Inferior parietal cortex (tissue), 1 donor: ENCODE results near the gene CPT2.

Source experiments
- DNase-seq: peaks from one replicate; pipeline ENCODE4 v3.0.0-alpha.2; 2016; ENCODE audit errors: extremely low spot score

The CPT2 gene

DNA sequence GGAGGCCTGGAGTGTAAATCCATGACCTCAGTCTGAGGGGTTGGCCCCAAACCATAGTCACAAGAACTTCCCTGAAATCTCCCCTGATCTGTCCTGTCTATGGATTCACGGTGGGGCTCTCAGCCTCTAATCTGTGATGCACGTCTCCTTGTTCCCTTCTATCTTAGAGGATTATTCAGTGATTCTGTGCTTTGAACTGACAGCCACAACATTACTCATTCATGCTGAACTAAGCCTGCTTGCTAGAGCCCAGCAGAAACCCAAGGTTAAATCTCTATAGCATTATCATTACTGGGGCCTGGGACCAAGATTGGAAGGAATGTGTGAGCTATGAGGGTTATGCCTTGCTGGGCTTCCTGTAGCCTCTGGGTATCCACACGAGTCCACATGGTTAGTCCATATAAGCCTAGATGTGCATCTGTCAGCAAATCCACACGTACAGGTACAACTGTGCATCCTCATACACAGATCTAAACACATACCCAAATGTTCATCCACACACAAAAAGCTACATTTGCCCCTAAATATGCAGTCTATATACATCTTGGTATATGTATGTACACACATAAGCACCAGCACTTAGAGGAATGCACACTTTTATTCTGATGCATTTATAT, 64.1 kb downstream of the CPT2 start:
- DNase-seq = no peak

DNA sequence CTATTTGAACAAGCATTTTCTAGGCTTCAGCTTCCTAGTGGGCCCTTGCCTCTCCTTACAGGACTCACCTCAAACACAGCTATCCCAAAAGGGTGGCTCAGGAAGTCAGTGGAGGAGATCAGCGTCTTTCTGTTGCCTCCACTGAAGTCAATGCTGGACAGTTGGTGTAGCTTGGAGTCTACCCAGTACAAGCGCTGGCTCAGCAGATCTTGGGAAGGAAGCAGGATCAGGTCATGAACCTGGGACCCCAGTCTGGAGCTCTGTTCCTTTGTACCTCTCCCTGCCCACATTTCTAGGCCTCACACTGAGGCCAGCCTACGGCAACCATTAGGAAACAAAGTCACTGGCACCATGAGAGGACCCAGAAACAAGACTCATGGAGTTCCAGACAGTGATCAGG, 65.4 kb downstream of the CPT2 start:
- DNase-seq = no peak
